Hematopoietic multipotent progenitor cell treated with erythropoietin and hydrocortisone succinate and interleukin-3 and kit ligand, for 8 days (in vitro differentiated cells): ENCODE measurements around the gene PPP2R5A.
"Not testable (repeated sequence)": the region's sequence is repeated elsewhere in the genome, so short reads cannot be mapped to it uniquely, and the experiment has no call there.

Experiments used
- DNase-seq: peaks from one replicate; pipeline ENCODE4 v3.0.0-alpha.2; 2015

PPP2R5A gene

GRCh38 chr1:212302745-212303383 is 17.7 kb downstream of the PPP2R5A start:
- no peak for DNase-seq

GRCh38 chr1:212305342-212305741 is 20.1 kb downstream of the PPP2R5A start:
- DNase-seq: no peak

GRCh38 chr1:212305984-212306452 is 20.8 kb downstream of the PPP2R5A start:
- not testable (repeated sequence) for DNase-seq

- DNase-seq: no peak
Measured at GRCh38 chr1:212309967-212310366, 24.8 kb downstream of the PPP2R5A start.

- no peak for DNase-seq
Measured at GRCh38 chr1:212310383-212310782, 25.2 kb downstream of the PPP2R5A start.

- no peak for DNase-seq
Measured at GRCh38 chr1:212311836-212312497, 26.8 kb downstream of the PPP2R5A start.

GRCh38 chr1:212313616-212314015 is 28.4 kb downstream of the PPP2R5A start:
- no peak for DNase-seq

- DNase-seq: no peak
Measured at GRCh38 chr1:212315184-212315583, 30.0 kb downstream of the PPP2R5A start.

GRCh38 chr1:212315907-212316306 is 30.7 kb downstream of the PPP2R5A start:
- DNase-seq: peak; percentile 69

- peak; percentile 33 for DNase-seq
Measured at GRCh38 chr1:212317916-212318315, 32.7 kb downstream of the PPP2R5A start.

GRCh38 chr1:212321031-212321430 is 35.8 kb downstream of the PPP2R5A start:
- not testable (repeated sequence) for DNase-seq

GRCh38 chr1:212323066-212323465 is 37.9 kb downstream of the PPP2R5A start:
- no peak for DNase-seq

GRCh38 chr1:212326541-212326940 is 41.3 kb downstream of the PPP2R5A start:
- no peak for DNase-seq

- DNase-seq: no peak
Measured at GRCh38 chr1:212328248-212328647, 43.0 kb downstream of the PPP2R5A start.

GRCh38 chr1:212329105-212329504 is 43.9 kb downstream of the PPP2R5A start:
- no peak for DNase-seq

- no peak for DNase-seq
Measured at GRCh38 chr1:212341090-212341489, 55.9 kb downstream of the PPP2R5A start.

GRCh38 chr1:212344905-212345304 is 59.7 kb downstream of the PPP2R5A start:
- no peak for DNase-seq

GRCh38 chr1:212346601-212347000 is 61.4 kb downstream of the PPP2R5A start:
- no peak for DNase-seq

GRCh38 chr1:212351588-212352362 is 66.6 kb downstream of the PPP2R5A start:
- DNase-seq: peak; percentile 88

GRCh38 chr1:212353181-212353580 is 68.0 kb downstream of the PPP2R5A start:
- peak; percentile 43 for DNase-seq

- no peak for DNase-seq
Measured at GRCh38 chr1:212354464-212354863, 69.3 kb downstream of the PPP2R5A start.

GRCh38 chr1:212355230-212355969 is 70.2 kb downstream of the PPP2R5A start:
- DNase-seq: no peak
